H1 (cell line): ENCODE data around the gene BCAS3. TPM values are rescaled to one million over a fixed set of nuclear protein-coding genes. Genes with fewer than 3 reads are reported as not detected.

Source experiments
- CTCF ChIA-PET: fragments of 300-600 bp; sonication (Branson Sonifier 250); formaldehyde crosslinking; loops from one replicate; lab custom pipeline; 2021; ENCODE audit not compliant: partially characterized antibody; lab: Charles Lee
- POLR2A ChIA-PET: fragments of 300-600 bp; sonication (Branson Sonifier 250); formaldehyde crosslinking; loops from one replicate; lab custom pipeline; 2021; ENCODE audit warnings: inconsistent platforms; ENCODE audit not compliant: partially characterized antibody; lab: Charles Lee
- DNase-seq, 2 experiments: peaks; one replicate each; pipeline versions ENCODE4 v3.0.0 to v3.0.0-alpha.2; 2010 to 2022; ENCODE audit warnings: low spot score in 2 of 2, low read depth in 1 of 2, mixed read lengths in 1 of 2
- FAIRE-seq: peaks from 2 replicates; lab custom pipeline; 2011; peaks lifted over from hg19 to GRCh38; lab: Jason Lieb, UNC
- H2AFZ ChIP-seq: 2 replicates; pipeline ENCODE4 v1.8.1; 2012; ENCODE audit warnings: low read length, inconsistent platforms
- H2AK5ac ChIP-seq: 2 replicates; pipeline ENCODE4 v1.6.1; 2013; ENCODE audit warnings: low read depth, low read length
- H2BK120ac ChIP-seq: replicated peaks from 2 replicates; pipeline ENCODE3; 2013; ENCODE audit warnings: low read depth, low read length, inconsistent platforms
- H2BK12ac ChIP-seq: 2 replicates; pipeline ENCODE4 v1.6.1; 2013; ENCODE audit warnings: low read depth, low read length
- H2BK15ac ChIP-seq: 2 replicates; pipeline ENCODE4 v1.6.1; 2013; ENCODE audit warnings: low read length
- H2BK20ac ChIP-seq: 2 replicates; pipeline ENCODE4 v1.6.1; 2013; ENCODE audit warnings: low read length
- H2BK5ac ChIP-seq: 2 replicates; pipeline ENCODE4 v1.6.1; 2013; ENCODE audit warnings: low read depth, low read length
- H3K14ac ChIP-seq: 2 replicates; pipeline ENCODE4 v1.6.1; 2013; ENCODE audit warnings: inconsistent platforms; ENCODE audit not compliant: insufficient read length
- H3K18ac ChIP-seq: 2 replicates; pipeline ENCODE4 v1.6.1; 2013; ENCODE audit warnings: low read length; ENCODE audit errors: extremely low read depth
- H3K23ac ChIP-seq: 2 replicates; pipeline ENCODE4 v1.6.1; 2013; ENCODE audit warnings: inconsistent platforms; ENCODE audit not compliant: insufficient read length
- H3K23me2 ChIP-seq: 2 replicates; pipeline ENCODE4 v1.6.1; 2013; ENCODE audit warnings: low read depth, low read length
- H3K27ac ChIP-seq: 2 replicates; pipeline ENCODE4 v1.6.1; 2011; ENCODE audit warnings: low read depth, low read length, inconsistent platforms
- H3K27me3 ChIP-seq, 4 experiments: replicated peaks in 1 of 4; 1 replicate in 1 of 4; 2 replicates in 3 of 4; pipeline versions ENCODE4 v1.6.1 to v1.8.1; 2011 to 2013; ENCODE audit warnings: low read length in 3 of 4, mild to moderate bottlenecking in 3 of 4, inconsistent platforms in 2 of 4, mixed read lengths in 2 of 4, moderate library complexity in 1 of 4; ENCODE audit not compliant: control insufficient read depth in 3 of 4, insufficient read depth in 3 of 4; ENCODE audit errors: extremely low read depth in 1 of 4
- H3K36me3 ChIP-seq, 4 experiments: 2 replicates each; pipeline versions ENCODE4 v1.6.1 to v1.8.1; 2011 to 2013; ENCODE audit warnings: mild to moderate bottlenecking in 4 of 4, low read length in 3 of 4, moderate library complexity in 2 of 4, control low read depth in 1 of 4, inconsistent platforms in 1 of 4; ENCODE audit not compliant: insufficient read depth in 4 of 4, control insufficient read depth in 2 of 4
- H3K4ac ChIP-seq: replicated peaks from 2 replicates; pipeline ENCODE3; 2013; ENCODE audit warnings: low read length, low read depth, mixed read lengths, inconsistent platforms; ENCODE audit not compliant: insufficient read length
- H3K4me1 ChIP-seq, 4 experiments: replicated peaks in 1 of 4; 1 replicate in 1 of 4; 2 replicates in 3 of 4; pipeline versions ENCODE4 v1.6.1 to v1.8.1; 2011 to 2013; ENCODE audit warnings: low read length in 3 of 4, inconsistent platforms in 2 of 4, mixed read lengths in 1 of 4; ENCODE audit not compliant: insufficient read depth in 4 of 4, control insufficient read depth in 3 of 4
- H3K4me2 ChIP-seq, 2 experiments: 2 replicates each; pipeline versions ENCODE4 v1.6.1 to v1.8.1; 2011 to 2013; ENCODE audit warnings: low read depth in 2 of 2, low read length in 2 of 2, control low read depth in 1 of 2, inconsistent platforms in 1 of 2, mild to moderate bottlenecking in 1 of 2; ENCODE audit not compliant: insufficient read depth in 1 of 2
- H3K4me3 ChIP-seq, 4 experiments: fragments of 200-600, 300-600 bp in 1 of 4; sonication (generic), shearing (Covaris generic), sonication (Bioruptor Twin) in 1 of 4; 2 replicates each; pipeline versions ENCODE4 v1.5.1 to v1.8.1; 2011 to 2016; ENCODE audit warnings: low read length in 4 of 4, low read depth in 3 of 4, control low read depth in 2 of 4, inconsistent platforms in 2 of 4, mild to moderate bottlenecking in 2 of 4, mixed read lengths in 1 of 4, moderate library complexity in 1 of 4; ENCODE audit not compliant: insufficient read depth in 2 of 4; ENCODE audit errors: extremely low read depth in 1 of 4
- H3K56ac ChIP-seq: replicated peaks from 2 replicates; pipeline ENCODE3; 2013; ENCODE audit warnings: low read depth, mild to moderate bottlenecking, mixed read lengths, low read length, inconsistent platforms; ENCODE audit not compliant: insufficient read length
- H3K79me1 ChIP-seq: 2 replicates; pipeline ENCODE4 v1.6.1; 2013; ENCODE audit warnings: low read depth, low read length, control low read depth
- H3K79me2 ChIP-seq, 2 experiments: 2 replicates each; pipeline versions ENCODE4 v1.6.1 to v1.8.1; 2012 to 2013; ENCODE audit warnings: low read length in 2 of 2, mild to moderate bottlenecking in 2 of 2, inconsistent platforms in 1 of 2; ENCODE audit not compliant: insufficient read depth in 2 of 2, control insufficient read depth in 1 of 2
- H3K9ac ChIP-seq, 4 experiments: replicated peaks in 1 of 4; 1 replicate in 1 of 4; 2 replicates in 3 of 4; pipeline versions ENCODE4 v1.6.1 to v1.8.1; 2011 to 2013; ENCODE audit warnings: low read depth in 3 of 4, low read length in 3 of 4, control low read depth in 2 of 4, mild to moderate bottlenecking in 2 of 4, moderate library complexity in 2 of 4, inconsistent platforms in 1 of 4; ENCODE audit errors: extremely low read depth in 1 of 4
- H3K9me3 ChIP-seq, 2 experiments: 2 replicates each; pipeline versions ENCODE4 v1.6.1 to v1.8.1; 2012 to 2013; ENCODE audit warnings: mild to moderate bottlenecking in 2 of 2, moderate library complexity in 2 of 2, control low read depth in 1 of 2, inconsistent platforms in 1 of 2, low read depth in 1 of 2, low read length in 1 of 2, mixed read lengths in 1 of 2; ENCODE audit not compliant: insufficient read depth in 2 of 2
- H4K20me1 ChIP-seq, 2 experiments: replicated peaks in 1 of 2; 2 replicates each; pipeline versions ENCODE3 to v1.8.1; 2011 to 2013; ENCODE audit warnings: inconsistent platforms in 2 of 2, low read length in 2 of 2, mild to moderate bottlenecking in 1 of 2; ENCODE audit not compliant: insufficient read depth in 2 of 2, control insufficient read depth in 1 of 2
- H4K5ac ChIP-seq: 2 replicates; pipeline ENCODE4 v1.6.1; 2013; ENCODE audit warnings: low read length, low read depth, mixed read lengths, inconsistent platforms; ENCODE audit not compliant: insufficient read length
- H4K8ac ChIP-seq: 2 replicates; pipeline ENCODE4 v1.8.0; 2013; ENCODE audit warnings: mild to moderate bottlenecking, moderate library complexity, low read length, inconsistent platforms; ENCODE audit not compliant: insufficient read depth; ENCODE audit errors: extremely low read depth
- H4K91ac ChIP-seq: replicated peaks from 2 replicates; pipeline ENCODE3; 2013; ENCODE audit warnings: low read length, mixed read lengths, inconsistent platforms; ENCODE audit not compliant: insufficient read length
- BACH1 ChIP-seq: IDR thresholded peaks from 2 replicates; pipeline ENCODE4 v1.6.1; 2012; ENCODE audit warnings: low read length, improper control_type of control experiment
- CHD2 ChIP-seq: IDR thresholded peaks from 2 replicates; pipeline ENCODE4 v1.6.1; 2012; ENCODE audit warnings: low read length, improper control_type of control experiment
- GABPA ChIP-seq: IDR thresholded peaks from 2 replicates; pipeline ENCODE4 v1.6.1; 2011; ENCODE audit warnings: mild to moderate bottlenecking, low read length, moderate library complexity, borderline replicate concordance; ENCODE audit not compliant: insufficient read depth
- KDM5A ChIP-seq: fragments of 200-600 bp; IDR thresholded peaks from 2 replicates; pipeline ENCODE4 v1.7.1; 2012; ENCODE audit warnings: mild to moderate bottlenecking, low read length, inconsistent platforms, mixed read lengths
- MAX ChIP-seq: IDR thresholded peaks from 2 replicates; pipeline ENCODE4 v1.6.1; 2012; ENCODE audit warnings: inconsistent platforms
- NRF1 ChIP-seq: IDR thresholded peaks from 2 replicates; pipeline ENCODE4 v1.6.1; 2011; ENCODE audit warnings: mild to moderate bottlenecking, low read depth, low read length, improper control_type of control experiment
- RXRA ChIP-seq: IDR thresholded peaks from 2 replicates; pipeline ENCODE4 v1.6.1; 2011; ENCODE audit warnings: low read depth, mild to moderate bottlenecking, low read length, moderate library complexity; ENCODE audit not compliant: insufficient read depth
- SAP30 ChIP-seq: fragments of 300-600 bp; sonication (generic); IDR thresholded peaks from 2 replicates; pipeline ENCODE4 v1.7.1; 2012; ENCODE audit warnings: low read length, moderate library complexity, mild to moderate bottlenecking, inconsistent platforms; ENCODE audit not compliant: insufficient read depth, insufficient replicate concordance
- SP2 ChIP-seq: IDR thresholded peaks from 2 replicates; pipeline ENCODE4 v1.6.1; 2012; ENCODE audit warnings: mild to moderate bottlenecking, low read length, inconsistent platforms
- SUZ12 ChIP-seq: fragments of 200-600 bp; sonication (generic); IDR thresholded peaks from 2 replicates; pipeline ENCODE4 v1.6.1; 2012; ENCODE audit warnings: mild to moderate bottlenecking, inconsistent platforms, low read length, moderate library complexity, mixed read lengths
- WGBS, 2 experiments: shearing (Covaris generic) in 1 of 2; methylation state at CpG; one replicate each; pipeline versions ENCODE4 v1.1.6 to v1.1.7; 2013 to 2015; ENCODE audit warnings: low lambda C conversion rate in 2 of 2, mixed read lengths in 2 of 2, inconsistent platforms in 1 of 2, low coverage in 1 of 2, missing lambda C conversion rate in 1 of 2; ENCODE audit not compliant: insufficient replicate concordance in 2 of 2, insufficient coverage in 1 of 2, insufficient read length in 1 of 2; ENCODE audit errors: extremely low coverage in 1 of 2, missing lambda C conversion rate in 1 of 2; 5-methylcytosine and 5-hydroxymethylcytosine counted together
- polyA plus RNA-seq, 7 experiments: library from polyadenylated mRNA; depleted of rRNA in 3 of 7; stranded (reverse) in 5 of 7; unstranded in 2 of 7; fragments of >200 nt in 5 of 7; fragments of 200-250 nt in 2 of 7; gene quantifications; 1 replicate in 5 of 7; 2 replicates in 1 of 7; 4 replicates in 1 of 7; pipeline versions ENCODE4 v1.2.1 to v1.2.3, GENCODE V29; 2011 to 2013; ENCODE audit warnings: missing spikeins in 2 of 7, mixed read lengths in 2 of 7
- total RNA-seq: library from RNA; stranded (reverse); fragmentation: NEBNext Ultra II Directional; extraction: Animal tissue kit (Norgen Biotek cat#: 25700); gene quantifications from 2 replicates; pipeline ENCODE4 v1.2.1, GENCODE V29; 2021

Gene BCAS3
- total and polyA plus RNA-seq, 2 of the 8 experiments (the other 6 are each of a cell fraction or from before 2014, with no cell fraction given): 9.9 to 13.3 TPM

- H2AFZ ChIP-seq: peak overlapping the region; percentile 75; the same call in 1 of the 2 replicates
- TF ChIP-seq CHD2 (no peak), NRF1 (no peak), SUZ12 (0 out of 2 replicates have a peak, but pooled peaks have one; percentile 9), BACH1 (peak; percentile 45; the same call in 1 of the 2 replicates), KDM5A (no peak), SAP30 (no peak), MAX (peak; percentile 34; the same call in 1 of the 2 replicates), RXRA (no peak), SP2 (no peak), GABPA (no peak)
Measured at GRCh38 chr17:61411261-61412142, 733.9 kb downstream of the BCAS3 start.

More at GRCh38 chr17:61411261-61412142, 733.9 kb downstream of the BCAS3 start:
- Histone ChIP-seq H2AK5ac (no peak overlapping the region), H3K23me2 (peaks cover 16% of the 10 kb centered on the region), H3K79me2 (no peaks in the 10 kb centered on the region), H2BK20ac (no peak overlapping the region), H4K8ac (no peak overlapping the region), H3K14ac (no peak overlapping the region), H4K91ac (no peak overlapping the region), H3K4me2 (peak overlapping the region; percentile 73 to 93), H4K20me1 (peaks cover 13 to 17% of the 10 kb centered on the region in 2 experiments), H3K36me3 (no peaks in the 10 kb centered on the region; a peak in 1 of 8 replicates), H3K18ac (peak overlapping the region; percentile 36), H4K5ac (no peak overlapping the region), H2BK12ac (peak overlapping the region; percentile 96; the same call in 1 of the 2 replicates), H3K56ac (no peak overlapping the region), H3K4ac (no peak overlapping the region), H3K27ac (no peak overlapping the region), H3K79me1 (no peaks in the 10 kb centered on the region), H3K9ac (peak overlapping the region in 1 of 4 experiments; percentile 10; a peak in 1 of 7 replicates), H3K23ac (no peak overlapping the region), H3K27me3 (peaks cover 51 to 99% (median 92%) of the 10 kb centered on the region in 4 experiments), H3K4me1 (peaks cover 0 to 21% (median 11%) of the 10 kb centered on the region in 4 experiments; a peak in 5 of 7 replicates), H2BK120ac (no peak overlapping the region), H2BK5ac (no peak overlapping the region; the same call in 1 of the 2 replicates), H3K9me3 (no peaks in the 10 kb centered on the region; a peak in 1 of 4 replicates), H3K4me3 (peak overlapping the region; percentile 50 to 65 (median 58)), H2BK15ac (peak overlapping the region; percentile 95; the same call in 1 of the 2 replicates)
- WGBS, 2 experiments: 2% methylated on average over 59 of the region's 75 CpGs; no CpG with 5 or more reads in 1 of the 2 experiments
- CTCF ChIA-PET: interaction anchor here (0.6 to 8.8 kb wide), 31 partner anchors 7 to 561 kb away, joined by 3 to 108 read pairs (median 5); partner anchors contain the start of genes TBX2 and TBX4
- FAIRE-seq (no peak), DNase-seq (peak in 1 of 2 experiments; percentile 82)
- POLR2A ChIA-PET: interaction anchor here (1.0 kb wide), 1 partner anchor 7 kb away, joined by 3 read pairs; no protein-coding TSS in a partner anchor
